ENCODE measurements around the gene PLA2G3.
A peak's percentile ranks its signal among the peaks of the same experiment; 100 is the strongest.

Gene PLA2G3

DNA sequence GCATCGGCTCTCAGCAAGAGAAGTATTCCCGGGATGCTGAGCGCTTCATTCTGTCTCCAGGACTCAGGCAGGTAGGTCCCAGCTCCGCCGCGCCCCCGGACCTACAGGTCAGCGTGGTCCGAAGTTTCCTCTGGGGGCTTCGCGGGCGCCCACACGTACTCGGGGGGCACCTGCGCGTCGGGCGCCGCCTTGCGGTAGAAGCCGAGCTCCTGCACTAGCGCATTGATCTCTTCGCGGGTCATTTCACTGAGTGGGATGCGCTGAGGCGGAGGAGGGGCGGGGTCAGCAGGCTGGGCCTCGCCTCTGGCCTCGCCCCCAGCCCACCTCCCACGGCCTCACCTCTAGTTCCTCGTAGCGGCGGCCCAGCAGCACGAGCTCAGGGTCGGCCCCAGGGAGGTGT, 35.4 kb downstream of the PLA2G3 start:
- Histone ChIP-seq H3K4me3 (ENCODE audit: low read depth, low read length) (no peak overlapping the region), H3K27ac (no peak overlapping the region), H2AFZ (no peak overlapping the region), H3K9me3 (ENCODE audit: control insufficient read depth, low read length) (no peaks in the 10 kb centered on the region), H3K4me1 (peaks cover 6% of the 10 kb centered on the region), H3K36me3 (ENCODE audit: control insufficient read depth, insufficient read depth, low read length) (no peaks in the 10 kb centered on the region), H3K79me2 (no peaks in the 10 kb centered on the region), H3K9ac (no peak overlapping the region), H3K27me3 (ENCODE audit: control insufficient read depth, insufficient read depth, low read length) (no peaks in the 10 kb centered on the region), H3K4me2 (ENCODE audit: low read length) (no peak overlapping the region)
- TF ChIP-seq, protein P1, sequence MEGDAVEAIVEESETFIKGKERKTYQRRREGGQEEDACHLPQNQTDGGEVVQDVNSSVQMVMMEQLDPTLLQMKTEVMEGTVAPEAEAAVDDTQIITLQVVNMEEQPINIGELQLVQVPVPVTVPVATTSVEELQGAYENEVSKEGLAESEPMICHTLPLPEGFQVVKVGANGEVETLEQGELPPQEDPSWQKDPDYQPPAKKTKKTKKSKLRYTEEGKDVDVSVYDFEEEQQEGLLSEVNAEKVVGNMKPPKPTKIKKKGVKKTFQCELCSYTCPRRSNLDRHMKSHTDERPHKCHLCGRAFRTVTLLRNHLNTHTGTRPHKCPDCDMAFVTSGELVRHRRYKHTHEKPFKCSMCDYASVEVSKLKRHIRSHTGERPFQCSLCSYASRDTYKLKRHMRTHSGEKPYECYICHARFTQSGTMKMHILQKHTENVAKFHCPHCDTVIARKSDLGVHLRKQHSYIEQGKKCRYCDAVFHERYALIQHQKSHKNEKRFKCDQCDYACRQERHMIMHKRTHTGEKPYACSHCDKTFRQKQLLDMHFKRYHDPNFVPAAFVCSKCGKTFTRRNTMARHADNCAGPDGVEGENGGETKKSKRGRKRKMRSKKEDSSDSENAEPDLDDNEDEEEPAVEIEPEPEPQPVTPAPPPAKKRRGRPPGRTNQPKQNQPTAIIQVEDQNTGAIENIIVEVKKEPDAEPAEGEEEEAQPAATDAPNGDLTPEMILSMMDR (IDR thresholded peaks at IDR 0.05): no peak

DNA sequence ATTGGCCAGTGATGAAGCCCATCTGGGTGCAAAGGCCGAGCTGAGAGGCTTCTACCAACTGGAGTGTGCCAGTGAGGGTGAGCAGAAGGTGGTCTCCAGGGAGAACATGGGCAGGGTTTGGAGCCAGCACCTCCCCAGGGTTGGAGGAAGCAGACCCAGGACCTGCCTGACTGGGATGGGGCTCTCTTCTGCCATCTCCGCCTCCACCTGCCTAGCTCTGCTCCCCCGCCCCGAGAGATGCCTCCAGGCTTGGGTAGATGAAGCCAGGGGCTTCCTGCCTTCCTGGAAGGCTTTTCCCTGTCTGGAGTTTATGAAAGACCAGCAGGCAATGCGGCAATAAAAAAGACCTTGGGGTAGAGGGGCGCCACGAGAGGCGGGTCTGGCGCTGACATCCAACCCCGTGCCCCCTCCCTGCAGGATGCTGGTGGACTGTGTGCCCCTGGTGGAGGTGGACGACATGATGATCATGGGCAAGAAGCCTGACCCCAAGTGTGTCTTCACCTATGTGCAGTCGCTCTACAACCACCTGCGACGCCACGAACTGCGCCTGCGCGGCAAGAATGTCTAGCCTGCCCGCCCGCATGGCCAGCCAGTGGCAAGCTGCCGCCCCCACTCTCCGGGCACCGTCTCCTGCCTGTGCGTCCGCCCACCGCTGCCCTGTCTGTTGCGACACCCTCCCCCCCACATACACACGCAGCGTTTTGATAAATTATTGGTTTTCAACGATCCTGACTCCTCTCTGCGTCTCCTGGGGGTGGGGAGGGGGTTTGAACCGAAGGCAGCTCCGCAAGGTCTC, 36.2 kb downstream of the PLA2G3 start:
- H3K4me3 ChIP-seq (ENCODE audit: low read depth, low read length): no peak overlapping the region

DNA sequence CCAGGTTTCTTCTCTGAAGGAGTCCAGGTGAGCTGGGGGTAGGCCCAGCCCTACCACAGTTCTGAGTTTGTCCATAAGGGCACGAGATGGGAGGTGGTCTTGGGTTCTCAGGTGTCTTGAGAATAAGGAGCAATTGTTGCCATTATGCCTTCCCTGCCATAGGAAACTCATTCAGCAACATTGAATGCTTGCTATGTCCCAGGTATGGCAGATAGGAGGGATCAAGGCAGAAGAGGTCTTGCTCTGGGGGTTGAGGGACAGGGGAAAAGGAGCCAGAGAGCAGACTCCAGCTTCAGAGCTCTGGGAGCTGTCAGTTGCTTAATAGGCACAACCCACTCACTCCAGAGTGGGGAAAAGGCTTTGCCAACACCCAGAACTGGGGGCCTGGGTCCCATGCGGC, 37.2 kb downstream of the PLA2G3 start:
- H3K9ac ChIP-seq: no peak overlapping the region
- no peak overlapping the region for H3K4me3 ChIP-seq (ENCODE audit: low read depth, low read length)
- no peak overlapping the region for H2AFZ ChIP-seq
- H3K27me3 ChIP-seq (ENCODE audit: control insufficient read depth, insufficient read depth, low read length): no peaks in the 10 kb centered on the region
- H3K4me2 ChIP-seq (ENCODE audit: low read length): no peak overlapping the region
- H3K27ac ChIP-seq: peak overlapping the region; percentile 82
- no peaks in the 10 kb centered on the region for H3K79me2 ChIP-seq
- no peaks in the 10 kb centered on the region for H3K9me3 ChIP-seq (ENCODE audit: control insufficient read depth, low read length)
- H3K36me3 ChIP-seq (ENCODE audit: control insufficient read depth, insufficient read depth, low read length): no peaks in the 10 kb centered on the region
- TF ChIP-seq, protein P1 (IDR thresholded peaks at IDR 0.05): no peak
- peaks cover 6% of the 10 kb centered on the region for H3K4me1 ChIP-seq

More for the DNA sequence above, 36.2 kb downstream of the PLA2G3 start:
- Histone ChIP-seq H3K4me1 (peaks cover 6% of the 10 kb centered on the region), H2AFZ (no peak overlapping the region), H3K9me3 (ENCODE audit: control insufficient read depth, low read length) (no peaks in the 10 kb centered on the region), H3K36me3 (ENCODE audit: control insufficient read depth, insufficient read depth, low read length) (no peaks in the 10 kb centered on the region), H3K79me2 (no peaks in the 10 kb centered on the region), H3K9ac (no peak overlapping the region), H3K27me3 (ENCODE audit: control insufficient read depth, insufficient read depth, low read length) (no peaks in the 10 kb centered on the region), H3K27ac (peak overlapping the region; percentile 82), H3K4me2 (ENCODE audit: low read length) (no peak overlapping the region)
- TF ChIP-seq, protein P1 (IDR thresholded peaks at IDR 0.05): no peak

DNA sequence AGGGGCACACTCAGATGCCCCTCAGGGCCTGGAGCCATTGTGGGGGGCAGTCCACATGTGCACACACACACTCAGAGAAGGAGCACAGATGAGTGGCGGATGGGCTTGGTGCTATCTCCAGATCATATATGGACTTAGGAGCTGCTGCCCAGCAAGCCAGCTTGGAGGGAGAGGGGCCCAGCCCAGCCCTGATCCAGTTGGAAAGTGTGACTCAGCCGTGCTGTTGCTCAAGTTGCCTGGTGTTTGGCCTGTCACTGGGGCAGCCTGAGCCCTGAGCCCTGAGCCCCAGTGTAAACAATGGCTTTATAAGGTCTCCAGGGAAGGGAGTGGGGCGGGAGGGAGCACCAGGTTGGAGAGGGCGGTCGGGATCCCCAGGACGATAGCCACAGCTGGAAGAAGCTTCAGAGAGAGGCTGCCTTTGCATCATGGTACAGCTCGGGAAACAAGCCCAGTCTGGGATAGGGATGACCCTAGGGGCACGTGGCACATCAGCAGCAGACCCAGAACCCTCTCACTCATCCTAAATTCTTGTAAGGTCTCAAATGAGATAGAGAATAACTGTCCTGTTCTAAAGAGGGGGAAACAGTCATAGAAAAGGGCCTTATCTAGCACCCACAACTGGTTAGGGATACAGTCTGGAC, 37.7 kb downstream of the PLA2G3 start:
- peak overlapping the region; percentile 82 for H3K27ac ChIP-seq
- H2AFZ ChIP-seq: no peak overlapping the region
- no peaks in the 10 kb centered on the region for H3K9me3 ChIP-seq (ENCODE audit: control insufficient read depth, low read length)
- no peak overlapping the region for H3K4me3 ChIP-seq (ENCODE audit: low read depth, low read length)
- no peak overlapping the region for H3K9ac ChIP-seq
- no peaks in the 10 kb centered on the region for H3K79me2 ChIP-seq
- TF ChIP-seq, protein P1 (IDR thresholded peaks at IDR 0.05): no peak
- H3K4me2 ChIP-seq (ENCODE audit: low read length): no peak overlapping the region
- no peaks in the 10 kb centered on the region for H3K27me3 ChIP-seq (ENCODE audit: control insufficient read depth, insufficient read depth, low read length)
- peaks cover 6% of the 10 kb centered on the region for H3K4me1 ChIP-seq
- H3K36me3 ChIP-seq (ENCODE audit: control insufficient read depth, insufficient read depth, low read length): no peaks in the 10 kb centered on the region
